ENCODE measurements around the gene GABBR2. TPM values are rescaled to one million over a fixed set of nuclear protein-coding genes. Genes with fewer than 3 reads are reported as not detected.

GABBR2 gene
- total RNA-seq, 2 experiments from 2014 or later = not detected

DNA sequence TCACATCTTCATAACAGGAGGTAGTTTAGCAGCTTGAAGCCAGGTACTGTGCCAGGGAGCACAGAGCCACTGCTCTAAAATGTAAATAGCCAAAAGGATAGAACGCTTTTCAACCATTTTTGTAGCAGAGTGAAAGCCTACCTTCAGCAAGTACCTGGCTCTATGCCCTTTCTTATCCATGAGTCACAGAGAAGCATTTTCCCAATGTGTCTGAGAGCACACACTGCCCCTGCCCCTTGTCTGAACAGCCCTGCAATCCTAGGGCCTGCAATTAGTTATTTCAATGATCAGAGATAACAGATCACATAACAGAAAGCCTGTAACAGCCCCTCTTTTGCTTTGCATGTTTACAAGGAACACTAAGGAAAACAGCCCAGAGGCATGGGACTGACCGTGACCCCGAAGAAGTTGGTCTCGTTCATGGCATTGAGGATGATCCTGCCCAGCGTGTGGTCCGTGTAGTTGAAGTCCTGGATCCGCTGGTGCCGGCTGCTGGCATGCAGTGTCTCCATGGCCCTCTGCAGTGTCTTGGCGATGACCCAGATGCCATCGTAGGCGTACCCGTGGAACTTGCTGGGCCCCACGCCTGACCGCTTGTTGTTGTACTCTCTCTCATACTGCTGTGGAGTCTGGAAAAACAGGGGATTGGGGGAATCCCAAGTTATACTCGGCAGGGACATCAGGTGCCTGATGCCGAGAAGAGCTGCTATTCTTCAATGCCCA is 255.0 kb downstream of the GABBR2 start:
- intact Hi-C loops (cut with micrococcal nuclease; ENCODE audit: unreplicated experiment) = no loop called here

DNA sequence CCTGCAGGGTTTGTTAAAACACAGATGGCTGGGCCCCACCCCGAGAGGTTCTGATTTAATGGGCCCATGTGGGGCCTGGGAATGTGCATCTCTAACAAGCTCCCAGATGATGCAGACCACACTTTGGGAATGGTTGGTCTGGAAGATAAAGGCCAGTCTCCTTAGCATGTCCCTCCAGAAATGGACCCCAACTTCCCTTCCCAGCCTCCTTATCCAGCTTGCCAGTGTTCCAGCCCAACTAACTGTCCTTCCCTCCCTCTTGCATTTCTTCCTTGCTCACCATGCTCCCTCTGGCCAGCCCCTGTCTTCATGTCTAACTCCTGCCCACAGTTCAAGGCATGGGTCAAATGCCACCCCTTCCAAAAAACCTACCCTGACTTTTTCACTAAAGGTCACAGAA is 257.2 kb downstream of the GABBR2 start:
- intact Hi-C loops (cut with micrococcal nuclease; ENCODE audit: unreplicated experiment) = no loop called here
- Histone ChIP-seq H3K9me3 (ENCODE audit: low read length) (no peaks in the 10 kb centered on the region), H2AFZ (ENCODE audit: low read length) (no peak overlapping the region), H3K4me1 (ENCODE audit: insufficient read depth, low read length, poor library complexity, severe bottlenecking) (no peaks in the 10 kb centered on the region), H3K9me2 (ENCODE audit: insufficient read depth, low read length) (no peaks in the 10 kb centered on the region), H3K4me3 (ENCODE audit: low read depth, low read length, poor library complexity, severe bottlenecking) (no peak overlapping the region), H3K36me3 (ENCODE audit: insufficient read depth, low read length) (no peaks in the 10 kb centered on the region), H3K79me2 (ENCODE audit: insufficient read depth, low read depth, low read length) (no peaks in the 10 kb centered on the region), H4K20me1 (ENCODE audit: insufficient read depth, low read length) (no peaks in the 10 kb centered on the region), H3K27ac (ENCODE audit: low read depth, low read length, poor library complexity, severe bottlenecking) (no peak overlapping the region), H3K4me2 (ENCODE audit: low read length) (no peak overlapping the region)
- ChIA-PET POLR2A (no interaction called here), CTCF (ENCODE audit: unreplicated experiment) (no interaction called here)
- TF ChIP-seq EZH2phosphoT487 (IDR thresholded peaks at IDR 0.05; ENCODE audit: borderline replicate concordance, low read depth, low read length) = no peak
- TF ChIP-seq, protein P1, sequence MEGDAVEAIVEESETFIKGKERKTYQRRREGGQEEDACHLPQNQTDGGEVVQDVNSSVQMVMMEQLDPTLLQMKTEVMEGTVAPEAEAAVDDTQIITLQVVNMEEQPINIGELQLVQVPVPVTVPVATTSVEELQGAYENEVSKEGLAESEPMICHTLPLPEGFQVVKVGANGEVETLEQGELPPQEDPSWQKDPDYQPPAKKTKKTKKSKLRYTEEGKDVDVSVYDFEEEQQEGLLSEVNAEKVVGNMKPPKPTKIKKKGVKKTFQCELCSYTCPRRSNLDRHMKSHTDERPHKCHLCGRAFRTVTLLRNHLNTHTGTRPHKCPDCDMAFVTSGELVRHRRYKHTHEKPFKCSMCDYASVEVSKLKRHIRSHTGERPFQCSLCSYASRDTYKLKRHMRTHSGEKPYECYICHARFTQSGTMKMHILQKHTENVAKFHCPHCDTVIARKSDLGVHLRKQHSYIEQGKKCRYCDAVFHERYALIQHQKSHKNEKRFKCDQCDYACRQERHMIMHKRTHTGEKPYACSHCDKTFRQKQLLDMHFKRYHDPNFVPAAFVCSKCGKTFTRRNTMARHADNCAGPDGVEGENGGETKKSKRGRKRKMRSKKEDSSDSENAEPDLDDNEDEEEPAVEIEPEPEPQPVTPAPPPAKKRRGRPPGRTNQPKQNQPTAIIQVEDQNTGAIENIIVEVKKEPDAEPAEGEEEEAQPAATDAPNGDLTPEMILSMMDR (conservative IDR thresholded peaks at IDR 0.05; ENCODE audit: low read length) = no peak
- BruUV-seq (replicated peaks) = no TSS peak
- DNase-seq (ENCODE audit: low spot score) = no peak

More for the DNA sequence above, 255.0 kb downstream of the GABBR2 start:
- Histone ChIP-seq H3K4me2 (ENCODE audit: low read length) (no peak overlapping the region), H3K4me3 (ENCODE audit: low read depth, low read length, poor library complexity, severe bottlenecking) (no peak overlapping the region), H3K9me2 (ENCODE audit: insufficient read depth, low read length) (no peaks in the 10 kb centered on the region), H3K79me2 (ENCODE audit: insufficient read depth, low read depth, low read length) (no peaks in the 10 kb centered on the region), H4K20me1 (ENCODE audit: insufficient read depth, low read length) (no peaks in the 10 kb centered on the region), H3K9me3 (ENCODE audit: low read length) (no peaks in the 10 kb centered on the region), H3K36me3 (ENCODE audit: insufficient read depth, low read length) (no peaks in the 10 kb centered on the region), H3K27ac (ENCODE audit: low read depth, low read length, poor library complexity, severe bottlenecking) (no peak overlapping the region), H2AFZ (ENCODE audit: low read length) (no peak overlapping the region), H3K4me1 (ENCODE audit: insufficient read depth, low read length, poor library complexity, severe bottlenecking) (no peaks in the 10 kb centered on the region)
- TF ChIP-seq, protein P1 (conservative IDR thresholded peaks at IDR 0.05; ENCODE audit: low read length) = no peak
- no peak for TF ChIP-seq EZH2phosphoT487 (IDR thresholded peaks at IDR 0.05; ENCODE audit: borderline replicate concordance, low read depth, low read length)
- no TSS peak for BruUV-seq (replicated peaks)
- ChIA-PET POLR2A (no interaction called here), CTCF (ENCODE audit: unreplicated experiment) (no interaction called here)
- DNase-seq (ENCODE audit: low spot score) = no peak

DNA sequence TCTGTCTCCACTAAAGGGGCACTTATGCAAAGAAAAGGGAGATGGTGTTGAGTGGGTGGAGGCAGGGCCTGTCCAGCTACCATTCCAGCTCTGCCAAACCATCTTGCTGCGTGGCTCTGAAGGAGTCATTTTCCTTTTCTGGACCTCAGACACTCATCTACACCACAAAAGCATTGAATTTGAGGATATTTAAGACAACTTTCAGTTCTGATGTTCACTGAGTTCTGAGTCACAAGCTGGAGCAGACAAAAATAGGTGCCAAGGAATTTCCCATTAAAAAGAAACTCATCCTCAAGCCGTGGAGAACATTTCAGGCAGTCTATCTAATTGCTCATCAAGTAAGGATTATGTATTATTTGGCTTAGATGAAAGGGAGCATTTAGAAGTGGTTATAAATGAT is 258.2 kb downstream of the GABBR2 start:
- no peak overlapping the region for H3K4me3 ChIP-seq (ENCODE audit: low read depth, low read length, poor library complexity, severe bottlenecking)
- H3K27ac ChIP-seq (ENCODE audit: low read depth, low read length, poor library complexity, severe bottlenecking) = no peak overlapping the region
- H3K36me3 ChIP-seq (ENCODE audit: insufficient read depth, low read length) = no peaks in the 10 kb centered on the region
- TF ChIP-seq EZH2phosphoT487 (IDR thresholded peaks at IDR 0.05; ENCODE audit: borderline replicate concordance, low read depth, low read length) = no peak
- TF ChIP-seq, protein P1 (conservative IDR thresholded peaks at IDR 0.05; ENCODE audit: low read length) = no peak
- no peak for DNase-seq (ENCODE audit: low spot score)
- H2AFZ ChIP-seq (ENCODE audit: low read length) = no peak overlapping the region
- ChIA-PET CTCF (ENCODE audit: unreplicated experiment) (no interaction called here), POLR2A (interaction anchor here (1.2 kb wide), 1 partner anchor 9 kb away, joined by 7 read pairs; no protein-coding TSS in a partner anchor)
- H3K79me2 ChIP-seq (ENCODE audit: insufficient read depth, low read depth, low read length) = no peaks in the 10 kb centered on the region
- H3K9me3 ChIP-seq (ENCODE audit: low read length) = no peaks in the 10 kb centered on the region
- H4K20me1 ChIP-seq (ENCODE audit: insufficient read depth, low read length) = no peaks in the 10 kb centered on the region
- no peaks in the 10 kb centered on the region for H3K4me1 ChIP-seq (ENCODE audit: insufficient read depth, low read length, poor library complexity, severe bottlenecking)
- H3K4me2 ChIP-seq (ENCODE audit: low read length) = no peak overlapping the region
- intact Hi-C loops (cut with micrococcal nuclease; ENCODE audit: unreplicated experiment) = no loop called here
- BruUV-seq (replicated peaks) = no TSS peak
- H3K9me2 ChIP-seq (ENCODE audit: insufficient read depth, low read length) = no peaks in the 10 kb centered on the region
